B cell (primary cell): ENCODE results near the gene FUNDC1. TPM values are rescaled to one million over a fixed set of nuclear protein-coding genes. Genes with fewer than 3 reads are reported as not detected.

Source experiments
- ATAC-seq: fragments of 200-7000 bp; cut with Tn5 transposase; one replicate; pipeline ENCODE4 v1.10.0; 2021; ENCODE audit warnings: low read depth, mild to moderate bottlenecking, moderate number of reproducible peaks, moderate library complexity
- CTCF ChIA-PET: fragments of 350-600 bp; sonication (Branson Sonifier 250); formaldehyde crosslinking; loops from one replicate; lab custom pipeline; 2021; ENCODE audit warnings: antibody characterized with exemption, inconsistent platforms; lab: Charles Lee
- POLR2A ChIA-PET: fragments of 350-600 bp; sonication (Branson Sonifier 250); formaldehyde crosslinking; loops from one replicate; lab custom pipeline; 2021; ENCODE audit warnings: antibody characterized with exemption; lab: Charles Lee
- DNase-seq: peaks from one replicate; pipeline ENCODE4 v3.0.0; 2013
- H2AFZ ChIP-seq: 2 replicates; pipeline ENCODE4 v1.6.1; 2012; ENCODE audit warnings: mild to moderate bottlenecking, low read depth, low read length; ENCODE audit not compliant: insufficient read depth, poor library complexity, severe bottlenecking
- H3K27ac ChIP-seq, 2 donors: 1 replicate in 1 of 2; 2 replicates in 1 of 2; pipeline ENCODE4 v1.5.1; 2012 to 2013; ENCODE audit warnings: low read length in 2 of 2, mild to moderate bottlenecking in 2 of 2, moderate library complexity in 1 of 2
- H3K27me3 ChIP-seq, 4 experiments: fragments of 200-600 bp in 1 of 4; sonication (generic) in 1 of 4; replicated peaks in 1 of 4; 1 replicate in 2 of 4; 2 replicates in 2 of 4; pipeline versions ENCODE4 v1.6.1 to v1.7.0; 2013 to 2016; ENCODE audit warnings: low read length in 3 of 4, mild to moderate bottlenecking in 2 of 4, mixed read lengths in 1 of 4, moderate library complexity in 1 of 4; ENCODE audit not compliant: insufficient read depth in 4 of 4, control insufficient read depth in 3 of 4; ENCODE audit errors: control extremely low read depth in 1 of 4
- H3K36me3 ChIP-seq, 2 experiments: replicated peaks in 1 of 2; 1 replicate in 1 of 2; 2 replicates in 1 of 2; pipeline versions ENCODE4 v1.6.1 to v1.7.1; 2013; ENCODE audit warnings: low read length in 1 of 2; ENCODE audit not compliant: insufficient read depth in 2 of 2, control insufficient read depth in 1 of 2; ENCODE audit errors: control extremely low read depth in 1 of 2, extremely low read depth in 1 of 2
- H3K4me1 ChIP-seq, 2 donors: fragments of 200-600 bp in 1 of 2; sonication (generic) in 1 of 2; 1 replicate in 1 of 2; 2 replicates in 1 of 2; pipeline versions ENCODE4 v1.5.1 to v1.6.1; 2013 to 2017; ENCODE audit warnings: low read length in 2 of 2; ENCODE audit not compliant: control insufficient read depth in 2 of 2, insufficient read depth in 2 of 2
- H3K4me2 ChIP-seq: replicated peaks from 2 replicates; pipeline ENCODE3; 2012; ENCODE audit warnings: mild to moderate bottlenecking, low read depth, low read length; ENCODE audit not compliant: poor library complexity, severe bottlenecking
- H3K4me3 ChIP-seq, 5 experiments: fragments of 200-600 bp in 1 of 5; sonication (generic) in 1 of 5; 1 replicate in 3 of 5; 2 replicates in 2 of 5; pipeline versions ENCODE4 v1.5.1 to v1.7.0; 2011 to 2016; ENCODE audit warnings: low read length in 4 of 5, mild to moderate bottlenecking in 4 of 5, low read depth in 2 of 5, control low read depth in 1 of 5, moderate library complexity in 1 of 5; ENCODE audit not compliant: insufficient read depth in 1 of 5; ENCODE audit errors: control extremely low read depth in 1 of 5, extremely low read depth in 1 of 5
- H3K79me2 ChIP-seq: fragments of 200-600 bp; sonication (generic); one replicate; pipeline ENCODE4 v1.6.0; 2016; ENCODE audit warnings: low read length; ENCODE audit not compliant: control insufficient read depth, insufficient read depth
- H3K9ac ChIP-seq: fragments of 200-600 bp; sonication (generic); 2 replicates; pipeline ENCODE4 v1.6.1; 2017; ENCODE audit warnings: mild to moderate bottlenecking, low read length, moderate library complexity
- H3K9me3 ChIP-seq, 3 donors: one replicate each; pipeline versions ENCODE4 v1.6.1 to v1.7.1; 2013; ENCODE audit warnings: low read length in 2 of 3; ENCODE audit not compliant: control insufficient read depth in 2 of 3, insufficient read depth in 1 of 3; ENCODE audit errors: control extremely low read depth in 1 of 3
- H4K20me1 ChIP-seq: 2 replicates; pipeline ENCODE4 v1.6.0; 2012; ENCODE audit warnings: mild to moderate bottlenecking, low read length; ENCODE audit not compliant: insufficient read depth, control insufficient read depth, poor library complexity, severe bottlenecking
- H3K27ac Mint-ChIP-seq: one replicate; pipeline ENCODE4 v1.8.0; 2021; ENCODE audit warnings: mixed read lengths
- H3K27me3 Mint-ChIP-seq: one replicate; pipeline ENCODE4 v1.8.0; 2021; ENCODE audit warnings: mixed read lengths
- H3K4me1 Mint-ChIP-seq: one replicate; pipeline ENCODE4 v1.8.0; 2021; ENCODE audit warnings: mixed read lengths
- H3K4me3 Mint-ChIP-seq: one replicate; pipeline ENCODE4 v1.8.0; 2021; ENCODE audit warnings: mixed read lengths
- H3K9me3 Mint-ChIP-seq: one replicate; pipeline ENCODE4 v1.8.0; 2022; ENCODE audit warnings: mixed read lengths; ENCODE audit not compliant: insufficient read depth
- CTCF ChIP-seq: fragments of 200-600 bp; IDR thresholded peaks from one replicate; pipeline ENCODE4 v1.8.0; 2022; ENCODE audit warnings: antibody characterized with exemption, mild to moderate bottlenecking
- EZH2 ChIP-seq: IDR thresholded peaks from 2 replicates; pipeline ENCODE4 v1.6.1; 2012; ENCODE audit warnings: borderline replicate concordance, low read depth, mild to moderate bottlenecking, moderate library complexity, low read length; ENCODE audit not compliant: insufficient read depth, poor library complexity, severe bottlenecking
- WGBS: methylation state at CpG from one replicate; pipeline ENCODE4 v1.1.5; 2013; ENCODE audit warnings: missing lambda C conversion rate; ENCODE audit not compliant: insufficient coverage; 5-methylcytosine and 5-hydroxymethylcytosine counted together
- intact Hi-C: fragments of 100-400 bp; cut with micrococcal nuclease; formaldehyde crosslinking; loops from one replicate; pipeline ENCODE4 v1.10.0; 2022
- polyA minus RNA-seq: library from RNA; depleted of rRNA, polyadenylated mRNA; stranded (reverse); fragments of >200 nt; gene quantifications from 2 replicates; pipeline ENCODE4 v1.2.3, GENCODE V29; 2012
- polyA plus RNA-seq: library from polyadenylated mRNA; depleted of rRNA; stranded (reverse); fragments of >200 nt; gene quantifications from 2 replicates; pipeline ENCODE4 v1.2.3, GENCODE V29; 2012
- total RNA-seq, 2 donors: library from RNA; stranded (reverse); fragments of 120-200 nt in 1 of 2; gene quantifications; 1 replicate in 1 of 2; 2 replicates in 1 of 2; pipeline versions ENCODE4 v1.2.3 to v1.2.4, GENCODE V29; 2013 to 2022

The FUNDC1 gene
- total RNA-seq (5.7 and 6.4 TPM in 2 replicates), polyA plus RNA-seq (6.6 and 8.6 TPM in 2 replicates), polyA minus RNA-seq (4.4 and 4.6 TPM in 2 replicates)
- total RNA-seq (2013): 15.3 TPM

GRCh38 chrX:44542567-44543325 lies at the start of gene FUNDC1:
TSS of gene FUNDC1 (minus strand) at chrX:44542859. CDS start at chrX:44542832, 27 bp downstream.
- H3K27ac ChIP-seq: peak within 1 kb of the TSS; percentile 72 to 85
- H3K4me3 Mint-ChIP-seq: peak within 1 kb of the TSS; percentile 97
- peak within 1 kb of the TSS; percentile 99 for H2AFZ ChIP-seq

More at GRCh38 chrX:44542567-44543325, at the start of gene FUNDC1:
- Histone ChIP-seq H3K4me1 (peaks cover 11 to 13% of the 10 kb centered on the region in 2 donors), H4K20me1 (no peaks in the 10 kb centered on the region), H3K9ac (peak within 1 kb of the TSS; percentile 97), H3K9me3 (no peaks in the 10 kb centered on the region), H3K36me3 (no peaks in the 10 kb centered on the region), H3K4me2 (peak within 1 kb of the TSS; percentile 88), H3K79me2 (peaks cover 7% of the 10 kb centered on the region), H3K27me3 (no peaks in the 10 kb centered on the region), H3K4me3 (peak within 1 kb of the TSS; percentile 48 to 94 (median 85))
- intact Hi-C loops: loop anchor here (5.0 kb wide), 2 partner anchors 330 to 585 kb away; partner anchors contain the start of gene KDM6A
- ATAC-seq: peak; percentile 94
- ChIA-PET CTCF (interaction anchor here (2.0 kb wide), 1 partner anchor 584 kb away, joined by 4 read pairs; no protein-coding TSS in a partner anchor), POLR2A (no interaction called here)
- TF ChIP-seq CTCF: peak; percentile 36
- TF ChIP-seq EZH2: no peak
- 1% methylated on average over 16 of the region's 35 CpGs for WGBS
- peak; percentile 90 for DNase-seq
- Mint-ChIP-seq H3K27ac (peak within 1 kb of the TSS; percentile 97), H3K4me1 (peaks cover 18% of the 10 kb centered on the region), H3K27me3 (no peaks in the 10 kb centered on the region), H3K9me3 (no peaks in the 10 kb centered on the region)
